ENCODE results near the gene KIF26A. TPM values are rescaled to one million over a fixed set of nuclear protein-coding genes. Genes with fewer than 3 reads are reported as not detected.

Gene KIF26A
- total RNA-seq, 3 donors from 2014 or later, result 1.4 to 4.6 (median 2.2) TPM

DNA sequence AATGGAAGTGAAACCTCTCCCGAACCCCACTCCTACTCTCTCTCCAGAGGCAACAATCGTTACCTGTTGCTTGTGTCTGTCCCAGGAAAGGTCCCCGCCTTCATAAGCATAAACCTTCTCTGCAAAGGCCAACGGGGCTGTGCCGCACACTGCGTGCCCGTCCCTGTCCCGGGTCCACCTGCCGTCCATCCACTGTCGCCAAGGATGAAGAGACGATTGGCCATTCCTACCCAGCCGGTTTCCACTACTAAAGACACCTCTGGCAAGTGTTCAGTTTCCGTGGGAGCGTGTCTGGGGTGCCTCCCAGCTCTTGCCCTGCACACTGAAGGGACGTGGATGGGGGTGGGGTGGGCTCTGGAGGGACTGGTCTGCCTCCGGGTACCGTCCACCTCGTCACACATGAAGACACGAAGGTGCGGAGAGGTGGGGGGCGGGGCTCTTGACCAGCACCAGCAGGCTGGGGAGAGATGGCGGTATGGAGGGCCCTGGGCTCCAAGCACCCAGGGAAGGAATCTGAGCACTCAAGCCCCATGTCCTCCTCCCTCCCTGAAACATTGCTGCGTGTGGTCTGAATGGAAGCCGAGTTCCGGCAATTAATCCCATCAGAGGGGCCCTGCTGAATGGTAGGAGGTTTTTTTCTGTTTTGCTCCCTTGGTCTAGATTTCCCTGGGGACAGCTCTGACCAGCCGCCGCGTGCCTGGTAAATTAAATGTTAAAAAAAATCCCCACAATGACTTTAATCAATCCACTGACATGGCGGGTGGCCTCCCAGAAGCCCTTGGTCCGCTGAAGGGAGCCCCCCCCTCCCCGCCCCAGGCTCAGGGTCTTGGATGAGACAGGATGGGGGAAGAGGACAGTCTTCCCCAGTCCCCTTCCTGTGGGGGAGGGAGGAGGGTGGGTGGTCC lies 4.1 kb upstream of the KIF26A start:
- Histone ChIP-seq H3K4me3 (no peak overlapping the region), H3K36me3 (no peaks in the 10 kb centered on the region), H3K4me1 (peaks cover 10 to 15% of the 10 kb centered on the region in 2 donors), H3K27ac (no peak overlapping the region), H3K27me3 (peaks cover 0 to 60% of the 10 kb centered on the region in 2 donors), H3K9me3 (peaks cover 6 to 11% of the 10 kb centered on the region in 2 donors)
- intact Hi-C loops (cut with DNase I; ENCODE audit: low total_unique reads), result loop anchor here (10.0 kb wide), 1 partner anchor 430 kb away; no protein-coding TSS in a partner anchor
- DNase-seq (ENCODE audit: low spot score in 2 of 2), result no peak
- TF ChIP-seq, protein P1, sequence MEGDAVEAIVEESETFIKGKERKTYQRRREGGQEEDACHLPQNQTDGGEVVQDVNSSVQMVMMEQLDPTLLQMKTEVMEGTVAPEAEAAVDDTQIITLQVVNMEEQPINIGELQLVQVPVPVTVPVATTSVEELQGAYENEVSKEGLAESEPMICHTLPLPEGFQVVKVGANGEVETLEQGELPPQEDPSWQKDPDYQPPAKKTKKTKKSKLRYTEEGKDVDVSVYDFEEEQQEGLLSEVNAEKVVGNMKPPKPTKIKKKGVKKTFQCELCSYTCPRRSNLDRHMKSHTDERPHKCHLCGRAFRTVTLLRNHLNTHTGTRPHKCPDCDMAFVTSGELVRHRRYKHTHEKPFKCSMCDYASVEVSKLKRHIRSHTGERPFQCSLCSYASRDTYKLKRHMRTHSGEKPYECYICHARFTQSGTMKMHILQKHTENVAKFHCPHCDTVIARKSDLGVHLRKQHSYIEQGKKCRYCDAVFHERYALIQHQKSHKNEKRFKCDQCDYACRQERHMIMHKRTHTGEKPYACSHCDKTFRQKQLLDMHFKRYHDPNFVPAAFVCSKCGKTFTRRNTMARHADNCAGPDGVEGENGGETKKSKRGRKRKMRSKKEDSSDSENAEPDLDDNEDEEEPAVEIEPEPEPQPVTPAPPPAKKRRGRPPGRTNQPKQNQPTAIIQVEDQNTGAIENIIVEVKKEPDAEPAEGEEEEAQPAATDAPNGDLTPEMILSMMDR (IDR thresholded peaks at IDR 0.05), result no peak
- no peak for TF ChIP-seq POLR2AphosphoS5 (IDR thresholded peaks at IDR 0.05)

DNA sequence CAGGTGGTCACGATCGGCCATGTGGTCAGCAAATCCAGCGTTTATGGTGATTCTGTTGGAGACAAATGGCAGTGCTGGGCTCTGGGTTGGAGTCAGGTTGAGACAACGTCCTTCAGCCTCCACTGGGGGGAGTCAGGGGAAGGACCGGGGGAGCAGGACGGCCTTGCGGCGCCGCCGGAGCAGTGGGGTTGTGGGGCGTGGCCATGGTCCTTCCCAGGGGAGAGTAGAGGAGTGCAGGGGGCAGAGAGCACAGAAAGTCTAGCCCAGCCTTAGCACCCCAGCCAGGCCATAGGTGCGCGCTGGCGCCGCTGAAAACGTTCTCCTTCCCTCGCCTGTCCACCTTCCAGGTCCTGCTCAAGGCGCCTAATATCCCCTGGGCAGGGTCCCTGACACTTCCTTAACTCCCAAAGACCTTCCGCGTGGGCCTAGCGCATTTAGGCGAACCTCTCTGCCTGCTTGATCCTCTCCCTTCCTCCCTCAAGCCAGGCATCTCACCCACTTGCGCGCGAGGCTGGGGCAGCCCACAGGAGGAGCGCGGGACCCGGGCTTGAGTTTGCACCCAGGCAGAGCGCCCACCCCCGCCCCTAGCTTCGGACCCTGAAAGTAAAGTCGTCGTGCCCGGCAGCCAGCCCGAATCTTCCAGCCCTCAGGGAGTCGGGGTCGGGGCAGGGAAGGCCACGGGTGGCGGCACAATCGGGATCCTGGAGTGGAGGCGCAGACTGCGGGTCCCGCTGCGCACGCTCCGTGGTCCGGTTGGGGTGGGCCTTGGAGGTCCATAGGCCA lies 3.1 kb upstream of the KIF26A start:
- Histone ChIP-seq H3K4me3 (peak overlapping the region in 1 of 3 donors; percentile 83), H3K9me3 (peaks cover 0 to 6% of the 10 kb centered on the region in 2 donors), H3K27me3 (peaks cover 0 to 70% of the 10 kb centered on the region in 2 donors), H3K27ac (no peak overlapping the region), H3K36me3 (no peaks in the 10 kb centered on the region), H3K4me1 (peaks cover 10 to 15% of the 10 kb centered on the region in 2 donors)
- no peak for DNase-seq (ENCODE audit: low spot score in 2 of 2)
- no peak for TF ChIP-seq POLR2A (IDR thresholded peaks at IDR 0.05)
- TF ChIP-seq, protein P1 (IDR thresholded peaks at IDR 0.05), result no peak
- no peak for TF ChIP-seq POLR2AphosphoS5 (IDR thresholded peaks at IDR 0.05)
- intact Hi-C loops (cut with DNase I; ENCODE audit: low total_unique reads), result loop anchor here (10.0 kb wide), 1 partner anchor 429 kb away; no protein-coding TSS in a partner anchor

DNA sequence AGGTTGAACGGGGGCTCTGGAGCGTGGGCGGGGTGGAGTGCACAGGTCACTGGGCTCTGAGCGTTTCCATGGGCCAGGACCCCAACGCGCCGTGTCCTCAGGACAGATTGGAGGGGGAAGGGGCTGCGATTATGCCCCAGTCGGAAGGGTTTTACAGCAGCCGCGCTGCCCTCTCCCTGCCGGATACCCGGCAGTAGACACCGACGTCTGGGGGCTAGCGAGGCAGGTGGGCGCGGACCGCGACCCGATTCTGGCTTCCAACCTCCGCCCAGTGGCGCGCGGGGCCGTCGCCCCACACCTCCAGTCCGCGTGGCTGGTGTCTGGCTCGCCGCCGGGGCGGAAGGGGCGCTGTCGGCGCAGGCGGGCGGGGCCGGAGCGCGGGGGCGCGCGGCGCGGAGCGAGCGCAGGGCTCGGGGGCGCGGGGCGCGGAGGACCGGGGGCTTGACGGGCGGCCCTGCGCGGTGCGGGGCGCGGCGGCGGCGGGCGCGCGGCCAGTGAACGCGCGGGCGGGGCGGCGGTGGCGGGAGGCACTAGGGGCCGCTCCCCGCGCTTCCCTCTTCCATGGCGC lies 2.4 kb upstream of the KIF26A start:
- TF ChIP-seq, protein P1 (IDR thresholded peaks at IDR 0.05), result no peak
- TF ChIP-seq POLR2AphosphoS5 (IDR thresholded peaks at IDR 0.05) (no peak), POLR2A (IDR thresholded peaks at IDR 0.05) (no peak)
- H3K36me3 ChIP-seq, result no peaks in the 10 kb centered on the region
- H3K27me3 ChIP-seq, result peaks cover 0 to 70% of the 10 kb centered on the region in 2 donors
- no peak for DNase-seq (ENCODE audit: low spot score in 2 of 2)
- H3K4me3 ChIP-seq, result peak overlapping the region in 2 of 3 donors; percentile 59 to 83
- H3K9me3 ChIP-seq, result no peaks in the 10 kb centered on the region
- peaks cover 10 to 15% of the 10 kb centered on the region in 2 donors for H3K4me1 ChIP-seq
- intact Hi-C loops (cut with DNase I; ENCODE audit: low total_unique reads), result loop anchor here (10.0 kb wide), 1 partner anchor 429 kb away; no protein-coding TSS in a partner anchor
- H3K27ac ChIP-seq, result no peak overlapping the region

DNA sequence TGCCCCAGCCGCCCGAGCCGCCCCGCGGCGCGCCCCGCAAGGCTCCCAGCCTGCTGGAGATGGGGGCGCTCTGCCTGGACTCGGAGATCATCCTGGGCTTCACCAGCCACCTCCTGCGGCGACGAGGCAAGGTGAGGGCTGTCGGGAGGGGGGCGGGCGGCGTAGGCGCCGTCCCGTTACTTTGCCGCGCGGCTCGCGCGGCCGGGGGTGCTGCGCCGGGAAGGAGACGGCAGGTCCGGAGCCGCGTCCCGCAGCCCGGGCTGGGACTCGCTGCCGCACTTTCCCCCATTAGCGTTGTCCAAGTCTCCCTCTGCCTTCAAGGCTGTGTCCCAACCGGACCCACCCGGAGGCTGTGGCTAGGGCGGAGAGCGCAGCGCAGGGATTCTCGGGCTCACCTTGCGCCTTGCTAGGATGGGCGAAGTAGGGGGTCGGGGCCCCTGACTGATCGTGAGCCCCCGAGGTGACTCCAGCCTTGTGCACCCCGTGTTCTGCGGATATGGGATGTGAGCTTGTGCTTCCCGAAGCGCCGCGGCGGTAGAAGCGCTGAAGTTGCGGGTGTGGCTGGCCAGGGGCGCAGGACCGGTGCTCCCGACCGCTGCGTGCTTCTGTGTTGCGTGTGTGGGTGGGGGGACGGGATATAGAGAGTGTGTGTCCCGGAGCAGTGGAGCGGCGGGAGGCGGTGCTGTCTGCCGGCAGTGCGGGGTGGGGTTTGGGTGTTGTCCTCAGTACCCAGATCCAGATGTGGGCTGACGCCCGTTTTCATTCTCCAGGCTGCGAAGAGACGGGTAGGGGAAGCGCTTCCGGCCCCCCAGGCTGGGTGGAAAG lies 1.7 kb upstream of the KIF26A start:
- Histone ChIP-seq H3K4me1 (peaks cover 10 to 15% of the 10 kb centered on the region in 2 donors), H3K27ac (no peak overlapping the region), H3K4me3 (peak overlapping the region in 2 of 3 donors; percentile 59 to 83), H3K36me3 (no peaks in the 10 kb centered on the region), H3K27me3 (peaks cover 0 to 65% of the 10 kb centered on the region in 2 donors), H3K9me3 (no peaks in the 10 kb centered on the region)
- intact Hi-C loops (cut with DNase I; ENCODE audit: low total_unique reads), result loop anchor here (10.0 kb wide), 1 partner anchor 428 kb away; no protein-coding TSS in a partner anchor
- TF ChIP-seq POLR2A (IDR thresholded peaks at IDR 0.05), result no peak
- TF ChIP-seq, protein P1 (IDR thresholded peaks at IDR 0.05), result no peak
- no peak for TF ChIP-seq POLR2AphosphoS5 (IDR thresholded peaks at IDR 0.05)
- no peak for DNase-seq (ENCODE audit: low spot score in 2 of 2)

Data from breast epithelium (tissue), 4 donors.